Activated naive CD4-positive, alpha-beta T cell treated with Interleukin-2 at 50 U/mL for 16 hours (primary cell): ENCODE results near the gene GLDN.

Experiments used
- DNase-seq: peaks from one replicate; pipeline ENCODE4 v3.0.0-alpha.2; 2020

The GLDN gene

DNA sequence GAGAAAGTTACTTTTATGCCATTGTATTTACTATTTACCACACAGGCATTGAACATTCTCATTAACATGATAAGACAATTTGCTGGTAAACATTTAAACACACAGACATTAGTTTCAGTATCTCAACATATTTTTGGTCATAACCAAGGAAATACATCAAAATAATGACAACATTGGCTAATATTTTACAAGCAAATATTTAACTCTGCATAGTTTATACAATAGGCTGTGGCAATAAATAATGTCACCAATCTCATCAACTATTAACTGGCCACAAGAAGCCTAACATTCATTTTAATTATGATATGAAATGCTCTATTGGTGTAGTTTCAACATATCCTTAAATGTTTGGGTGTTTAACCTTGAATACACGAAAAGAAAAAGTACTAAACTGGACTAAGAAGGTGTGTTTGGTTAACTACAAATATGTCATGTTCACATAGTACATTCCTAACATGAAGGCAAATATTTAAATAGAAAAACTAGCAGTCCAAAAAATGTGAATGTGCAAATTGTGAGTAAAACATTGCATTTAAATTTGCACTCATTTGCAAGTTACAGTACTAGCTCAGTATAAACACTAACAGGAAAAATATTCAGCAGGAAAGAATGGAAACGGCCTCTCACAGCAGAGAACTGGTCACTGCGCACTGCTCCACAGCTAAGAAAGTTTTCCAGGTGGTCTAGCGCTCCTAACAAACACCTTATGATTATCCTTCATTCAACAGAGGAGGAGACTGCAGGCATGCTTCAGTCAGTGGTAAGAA is 106.6 kb downstream of the GLDN start:
- no peak for DNase-seq

DNA sequence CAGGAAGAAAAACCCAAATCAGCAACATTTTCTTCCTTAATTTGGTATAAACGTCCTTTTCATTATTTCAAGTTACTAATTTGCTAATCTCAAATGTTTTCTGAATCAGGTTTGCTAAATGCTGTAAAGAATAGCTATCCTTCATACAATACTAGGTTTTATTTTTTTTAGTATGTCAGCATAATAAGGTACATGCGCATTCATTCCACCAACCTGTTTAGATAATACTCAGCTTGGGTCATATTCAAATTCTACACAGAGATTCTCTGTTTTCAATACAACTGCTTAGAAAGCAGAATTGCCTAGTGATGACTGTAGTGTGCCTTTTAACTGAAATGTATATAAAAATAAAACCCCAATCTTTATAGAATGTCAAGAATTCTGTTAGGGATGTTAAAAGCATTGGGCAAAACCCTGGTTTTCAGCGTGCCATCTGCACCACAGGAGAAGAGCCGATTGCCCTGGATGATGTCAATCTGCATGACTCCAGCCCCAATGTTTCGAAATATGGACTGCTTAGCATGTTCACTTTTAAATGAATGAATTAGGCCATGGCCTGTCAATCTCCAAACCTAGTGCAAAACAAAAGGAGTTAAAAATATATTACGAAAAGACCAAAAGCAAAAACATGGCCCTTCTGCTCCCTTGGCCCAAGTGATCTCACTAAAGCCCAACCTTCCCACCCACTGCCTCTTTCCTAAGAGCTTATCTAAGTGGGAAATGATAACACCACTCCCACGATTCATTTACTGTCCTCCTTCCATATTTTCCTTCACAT is 107.4 kb downstream of the GLDN start:
- no peak for DNase-seq

DNA sequence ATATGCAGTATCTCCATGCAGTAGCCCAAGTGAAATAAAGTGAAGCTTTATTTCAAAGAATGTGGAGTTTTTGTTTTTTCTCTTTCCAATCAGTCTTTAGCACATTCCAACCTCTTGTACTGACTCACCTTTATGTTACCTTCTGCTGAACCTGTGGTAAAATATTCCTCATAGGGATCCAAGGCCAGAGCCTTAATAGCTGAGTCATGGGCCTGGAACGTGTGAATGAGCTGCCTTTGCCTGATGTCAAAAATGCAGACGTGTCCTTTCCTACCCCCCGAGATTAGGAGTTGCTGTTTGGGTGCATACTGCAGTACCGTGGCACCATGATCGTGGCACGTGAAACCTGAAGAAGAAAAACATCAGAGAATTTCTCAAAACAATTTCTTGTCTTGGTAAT is 108.5 kb downstream of the GLDN start:
- no peak for DNase-seq
